BJ (cell line): Measurements from ENCODE around the gene MARVELD2. TPM values are rescaled to one million over a fixed set of nuclear protein-coding genes. Genes with fewer than 3 reads are reported as not detected.
"Not testable (repeated sequence)": the region's sequence is repeated elsewhere in the genome, so short reads cannot be mapped to it uniquely, and the experiment has no call there.

Experiments used
- CTCF ChIA-PET: fragments of 350-600 bp; formaldehyde crosslinking; extraction: SDS; loops from one replicate; lab custom pipeline; 2021; ENCODE audit warnings: antibody characterized with exemption, inconsistent platforms; lab: Yijun Ruan, JAX
- POLR2A ChIA-PET: fragments of 300-600 bp; sonication (Branson Sonifier 250); formaldehyde crosslinking; extraction: SDS; loops from one replicate; lab custom pipeline; 2021; ENCODE audit warnings: antibody characterized with exemption; lab: Charles Lee
- DNase-seq: peaks from one replicate; pipeline ENCODE4 v3.0.0-alpha.2; 2011; ENCODE audit warnings: low read depth
- H3K27me3 ChIP-seq: 2 replicates; pipeline ENCODE4 v1.6.0; 2011; ENCODE audit warnings: low read length; ENCODE audit not compliant: control insufficient read depth, insufficient read depth
- H3K36me3 ChIP-seq: 2 replicates; pipeline ENCODE4 v1.5.1; 2011; ENCODE audit warnings: low read length; ENCODE audit not compliant: control insufficient read depth, insufficient read depth
- H3K4me3 ChIP-seq: 2 replicates; pipeline ENCODE4 v1.5.1; 2011; ENCODE audit warnings: low read depth, mild to moderate bottlenecking, control low read depth, low read length
- CTCF ChIP-seq: IDR thresholded peaks from 2 replicates; pipeline ENCODE4 v1.5.1; 2011; ENCODE audit warnings: low read depth, mild to moderate bottlenecking, control low read depth, inconsistent platforms, low read length, moderate library complexity; ENCODE audit not compliant: insufficient read depth
- polyA plus RNA-seq: library from polyadenylated mRNA; depleted of rRNA; stranded (reverse); fragments of >200 nt; gene quantifications from 2 replicates; pipeline ENCODE4 v1.2.3, GENCODE V29; 2011

The MARVELD2 gene
- polyA plus RNA-seq, 1 experiment: 0.88 TPM

- no peaks in the 10 kb centered on the region for H3K36me3 ChIP-seq
- TF ChIP-seq CTCF: no peak
- no peak for DNase-seq
- CTCF ChIA-PET: no interaction called here
- no peak overlapping the region for H3K4me3 ChIP-seq
- H3K27me3 ChIP-seq: no peaks in the 10 kb centered on the region
- POLR2A ChIA-PET: no interaction called here
Measured at GRCh38 chr5:69451941-69452647, 37.2 kb downstream of the MARVELD2 start.

GRCh38 chr5:69453487-69453886 is 38.6 kb downstream of the MARVELD2 start:
- DNase-seq, H3K4me3 ChIP-seq, H3K27me3 ChIP-seq, POLR2A ChIA-PET, H3K36me3 ChIP-seq, CTCF ChIA-PET: not testable (repeated sequence)

GRCh38 chr5:69454460-69455249 is 39.7 kb downstream of the MARVELD2 start:
- no peak for TF ChIP-seq CTCF
- ChIA-PET CTCF (interaction anchor here (0.6 kb wide), 1 partner anchor 253 kb away, joined by 3 read pairs; no protein-coding TSS in a partner anchor), POLR2A (no interaction called here)
- Histone ChIP-seq H3K4me3 (no peak overlapping the region), H3K27me3 (peaks cover 1% of the 10 kb centered on the region; the same call in 1 of the 2 replicates), H3K36me3 (no peaks in the 10 kb centered on the region)
- no peak for DNase-seq

- H3K27me3 ChIP-seq, H3K4me3 ChIP-seq, POLR2A ChIA-PET, CTCF ChIA-PET, H3K36me3 ChIP-seq, DNase-seq: not testable (repeated sequence)
Measured at GRCh38 chr5:69455428-69455988, 40.6 kb downstream of the MARVELD2 start.

- DNase-seq: no peak
- Histone ChIP-seq H3K27me3 (peaks cover 1% of the 10 kb centered on the region; the same call in 1 of the 2 replicates), H3K36me3 (no peaks in the 10 kb centered on the region), H3K4me3 (no peak overlapping the region)
- TF ChIP-seq CTCF: no peak
- CTCF ChIA-PET: no interaction called here
- POLR2A ChIA-PET: no interaction called here
Measured at GRCh38 chr5:69462170-69462569, 47.3 kb downstream of the MARVELD2 start.

GRCh38 chr5:69466375-69466774 is 51.5 kb downstream of the MARVELD2 start:
- CTCF ChIA-PET, DNase-seq, POLR2A ChIA-PET: not testable (repeated sequence)

More at GRCh38 chr5:69466375-69466774, 51.5 kb downstream of the MARVELD2 start:
- not testable (repeated sequence) for H3K27me3 ChIP-seq, H3K4me3 ChIP-seq, H3K36me3 ChIP-seq
